HG02938 (cell line): ENCODE measurements around the gene TRIP12.
"Not testable (repeated sequence)": the region's sequence is repeated elsewhere in the genome, so short reads cannot be mapped to it uniquely, and the experiment has no call there.

Experiments
- ATAC-seq: cut with Tn5 transposase; IDR thresholded peaks from one replicate; pipeline ENCODE4 v1.9.1; 2021; ENCODE audit warnings: mild to moderate bottlenecking, moderate library complexity; ENCODE audit not compliant: unreplicated experiment

The TRIP12 gene

GRCh38 chr2:229921101-229921891 lies 513 bp downstream of the TRIP12 start:
- ATAC-seq, result peak; percentile 8

GRCh38 chr2:229920011-229920641 lies 1.7 kb downstream of the TRIP12 start:
- no peak for ATAC-seq

GRCh38 chr2:229917793-229918192 lies 4.0 kb downstream of the TRIP12 start:
- ATAC-seq, result no peak

GRCh38 chr2:229914171-229914570 lies 7.6 kb downstream of the TRIP12 start:
- no peak for ATAC-seq

GRCh38 chr2:229910832-229911412 lies 10.9 kb downstream of the TRIP12 start:
- peak; percentile 54 for ATAC-seq

GRCh38 chr2:229910147-229910831 lies 11.5 kb downstream of the TRIP12 start:
- ATAC-seq, result peak; percentile 15

- ATAC-seq, result no peak
Measured at GRCh38 chr2:229909090-229909489, 12.7 kb downstream of the TRIP12 start.

- ATAC-seq, result no peak
Measured at GRCh38 chr2:229905601-229906000, 16.2 kb downstream of the TRIP12 start.

- ATAC-seq, result no peak
Measured at GRCh38 chr2:229903037-229903436, 18.8 kb downstream of the TRIP12 start.

GRCh38 chr2:229901819-229902218 lies 20.0 kb downstream of the TRIP12 start:
- ATAC-seq, result no peak

GRCh38 chr2:229900514-229900913 lies 21.3 kb downstream of the TRIP12 start:
- ATAC-seq, result not testable (repeated sequence)

GRCh38 chr2:229900012-229900411 lies 21.8 kb downstream of the TRIP12 start:
- ATAC-seq, result no peak

GRCh38 chr2:229899604-229900003 lies 22.2 kb downstream of the TRIP12 start:
- ATAC-seq, result no peak

- ATAC-seq, result no peak
Measured at GRCh38 chr2:229896857-229897256, 25.0 kb downstream of the TRIP12 start.

- no peak for ATAC-seq
Measured at GRCh38 chr2:229889023-229889422, 32.8 kb downstream of the TRIP12 start.

GRCh38 chr2:229888031-229888430 lies 33.8 kb downstream of the TRIP12 start:
- no peak for ATAC-seq

GRCh38 chr2:229887441-229887840 lies 34.4 kb downstream of the TRIP12 start:
- no peak for ATAC-seq

GRCh38 chr2:229884775-229885699 lies 36.8 kb downstream of the TRIP12 start:
- ATAC-seq, result no peak

GRCh38 chr2:229882583-229882982 lies 39.2 kb downstream of the TRIP12 start:
- ATAC-seq, result peak; percentile 45

- no peak for ATAC-seq
Measured at GRCh38 chr2:229880892-229881586, 40.8 kb downstream of the TRIP12 start.
